CD4-positive, alpha-beta T cell (primary cell): ENCODE data around the gene SDK1. TPM values are rescaled to one million over a fixed set of nuclear protein-coding genes. Genes with fewer than 3 reads are reported as not detected.

Source experiments
- ATAC-seq: fragments of 200-7000 bp; cut with Tn5 transposase; one replicate; pipeline ENCODE4 v1.10.0; 2022; ENCODE audit warnings: mild to moderate bottlenecking; ENCODE audit not compliant: poor library complexity
- CTCF ChIA-PET: fragments of 350-600 bp; sonication (Branson Sonifier 250); formaldehyde crosslinking; loops from one replicate; lab custom pipeline; 2021; ENCODE audit warnings: antibody characterized with exemption, inconsistent platforms; lab: Charles Lee
- POLR2A ChIA-PET: fragments of 350-600 bp; sonication (Branson Sonifier 250); formaldehyde crosslinking; loops from one replicate; lab custom pipeline; 2021; ENCODE audit warnings: antibody characterized with exemption, inconsistent platforms; lab: Charles Lee
- DNase-seq, 14 experiments: peaks; one replicate each; pipeline ENCODE4 v3.0.0-alpha.2; 2013 to 2020; ENCODE audit warnings: mixed read lengths in 2 of 14
- H3K27ac ChIP-seq, 2 donors: one replicate each; pipeline versions ENCODE4 v1.5.1 to v1.7.0; 2013; ENCODE audit warnings: low read length in 2 of 2, low read depth in 1 of 2, mild to moderate bottlenecking in 1 of 2
- H3K27me3 ChIP-seq, 2 experiments: 1 replicate in 1 of 2; 2 replicates in 1 of 2; pipeline versions ENCODE4 v1.6.1 to v1.7.0; 2013; ENCODE audit warnings: low read length in 2 of 2, control low read depth in 1 of 2, mild to moderate bottlenecking in 1 of 2, moderate library complexity in 1 of 2; ENCODE audit not compliant: insufficient read depth in 2 of 2, control insufficient read depth in 1 of 2
- H3K36me3 ChIP-seq: one replicate; pipeline ENCODE4 v1.6.1; 2013; ENCODE audit warnings: low read length, control low read depth; ENCODE audit not compliant: insufficient read depth
- H3K4me1 ChIP-seq: one replicate; pipeline ENCODE4 v1.6.1; 2013; ENCODE audit warnings: low read length, control low read depth; ENCODE audit not compliant: insufficient read depth
- H3K4me3 ChIP-seq: one replicate; pipeline ENCODE4 v1.5.1; 2013; ENCODE audit warnings: mild to moderate bottlenecking, low read length, moderate library complexity
- H3K9me3 ChIP-seq, 2 experiments: 1 replicate in 1 of 2; 2 replicates in 1 of 2; pipeline versions ENCODE4 v1.6.1 to v1.7.0; 2013; ENCODE audit warnings: low read length in 2 of 2, mild to moderate bottlenecking in 2 of 2, control low read depth in 1 of 2, moderate library complexity in 1 of 2; ENCODE audit not compliant: control insufficient read depth in 1 of 2, insufficient read depth in 1 of 2
- H3K27ac Mint-ChIP-seq: one replicate; pipeline ENCODE4 v1.8.0; 2020; ENCODE audit warnings: mixed read lengths
- H3K27me3 Mint-ChIP-seq: one replicate; pipeline ENCODE4 v1.8.0; 2021; ENCODE audit warnings: mixed read lengths
- H3K36me3 Mint-ChIP-seq: one replicate; pipeline ENCODE4 v1.8.0; 2021; ENCODE audit warnings: low read depth, mixed read lengths
- H3K4me1 Mint-ChIP-seq: one replicate; pipeline ENCODE4 v1.8.0; 2021; ENCODE audit warnings: low read depth, mixed read lengths
- H3K4me3 Mint-ChIP-seq: one replicate; pipeline ENCODE4 v1.8.0; 2020; ENCODE audit warnings: mild to moderate bottlenecking, mixed read lengths
- H3K9me3 Mint-ChIP-seq: one replicate; pipeline ENCODE4 v1.8.0; 2020; ENCODE audit warnings: mixed read lengths
- CTCF ChIP-seq: fragments of 200-600 bp; IDR thresholded peaks from one replicate; pipeline ENCODE4 v1.8.0; 2022; ENCODE audit warnings: antibody characterized with exemption, mild to moderate bottlenecking
- intact Hi-C, 2 experiments: fragments of 100-400 bp; cut with DNase I in 1 of 2; cut with micrococcal nuclease in 1 of 2; formaldehyde crosslinking; loops; one replicate each; pipeline versions ENCODE4 v1.15.1 to v1.9.0; 2023 to 2025; cut with DNase I, micrococcal nuclease
- total RNA-seq, 174 experiments: library from RNA in 2 of 174; stranded (reverse) in 2 of 174; gene quantifications; one replicate each; pipeline ENCODE4 v1.2.3 and lab custom pipeline; 2021 to 2026

SDK1 gene
- total RNA-seq, 2 experiments from 2014 or later: 1.1 to 1.3 TPM

- ChIA-PET POLR2A (no interaction called here), CTCF (no interaction called here)
- ATAC-seq: no peak
- Histone ChIP-seq H3K27me3 (no peaks in the 10 kb centered on the region), H3K4me1 (no peaks in the 10 kb centered on the region), H3K36me3 (no peaks in the 10 kb centered on the region), H3K27ac (no peak overlapping the region), H3K9me3 (peaks cover 0 to 13% of the 10 kb centered on the region in 2 experiments), H3K4me3 (no peak overlapping the region)
- peak overlapping the region; percentile 75 for H3K27ac Mint-ChIP-seq
- no peak overlapping the region for H3K4me3 Mint-ChIP-seq
- no peak for TF ChIP-seq CTCF
- H3K27me3 Mint-ChIP-seq: no peaks in the 10 kb centered on the region
- DNase-seq: no peak
- peaks cover 17% of the 10 kb centered on the region for H3K4me1 Mint-ChIP-seq
- H3K9me3 Mint-ChIP-seq: peaks cover 14% of the 10 kb centered on the region
- peaks cover 25% of the 10 kb centered on the region for H3K36me3 Mint-ChIP-seq
- intact Hi-C loops: no loop called here
Observed at GRCh38 chr7:4085937-4086691, 785.1 kb downstream of the SDK1 start.

- ChIA-PET CTCF (no interaction called here), POLR2A (no interaction called here)
- no peak overlapping the region for H3K27ac ChIP-seq
- no peak overlapping the region for H3K4me3 Mint-ChIP-seq
- TF ChIP-seq CTCF: no peak
- peaks cover 14% of the 10 kb centered on the region for H3K9me3 Mint-ChIP-seq
- H3K27ac Mint-ChIP-seq: no peak overlapping the region
- H3K27me3 Mint-ChIP-seq: no peaks in the 10 kb centered on the region
- intact Hi-C loops: no loop called here
- H3K4me1 Mint-ChIP-seq: peaks cover 17% of the 10 kb centered on the region
- peaks cover 0 to 16% of the 10 kb centered on the region in 2 experiments for H3K9me3 ChIP-seq
- no peaks in the 10 kb centered on the region for H3K27me3 ChIP-seq
- H3K36me3 ChIP-seq: no peaks in the 10 kb centered on the region
- ATAC-seq (no peak), DNase-seq (no peak)
- no peak overlapping the region for H3K4me3 ChIP-seq
- H3K4me1 ChIP-seq: no peaks in the 10 kb centered on the region
- H3K36me3 Mint-ChIP-seq: peaks cover 25% of the 10 kb centered on the region
Observed at GRCh38 chr7:4086723-4087122, 785.7 kb downstream of the SDK1 start.

- H3K4me3 Mint-ChIP-seq: no peak overlapping the region
- no peak overlapping the region for H3K27ac ChIP-seq
- ATAC-seq (no peak), DNase-seq (no peak)
- ChIA-PET CTCF (interaction anchor here (0.6 kb wide), 1 partner anchor 350 kb away, joined by 3 read pairs; no protein-coding TSS in a partner anchor), POLR2A (no interaction called here)
- no peak for TF ChIP-seq CTCF
- H3K27me3 ChIP-seq: no peaks in the 10 kb centered on the region
- H3K4me1 Mint-ChIP-seq: peaks cover 23% of the 10 kb centered on the region
- no peaks in the 10 kb centered on the region for H3K4me1 ChIP-seq
- H3K27me3 Mint-ChIP-seq: no peaks in the 10 kb centered on the region
- peaks cover 18% of the 10 kb centered on the region for H3K36me3 Mint-ChIP-seq
- no peak overlapping the region for H3K4me3 ChIP-seq
- peaks cover 14% of the 10 kb centered on the region for H3K9me3 Mint-ChIP-seq
- intact Hi-C loops: no loop called here
- H3K9me3 ChIP-seq: peaks cover 0 to 21% of the 10 kb centered on the region in 2 experiments
- H3K36me3 ChIP-seq: no peaks in the 10 kb centered on the region
- no peak overlapping the region for H3K27ac Mint-ChIP-seq
Observed at GRCh38 chr7:4091767-4092166, 790.7 kb downstream of the SDK1 start.
